ENCODE measurements around the gene DDAH1.

Gene DDAH1

GRCh38 chr1:85274969-85275453 is 189.9 kb downstream of the DDAH1 start:
- peak; percentile 55 for DNase-seq (ENCODE audit: low read depth)

- DNase-seq (ENCODE audit: low read depth): no peak
These were observed 191.6 kb downstream of the DDAH1 start for GRCh38 chr1:85273397-85273796.

GRCh38 chr1:85268801-85269585 is 196.0 kb downstream of the DDAH1 start:
- no peak for DNase-seq (ENCODE audit: low read depth)

Data from GM04503 (cell line).